H1 (cell line): ENCODE results near the gene RNF144A. TPM values are rescaled to one million over a fixed set of nuclear protein-coding genes. Genes with fewer than 3 reads are reported as not detected.

ENCODE experiments used
- CTCF ChIA-PET: fragments of 300-600 bp; sonication (Branson Sonifier 250); formaldehyde crosslinking; loops from one replicate; lab custom pipeline; 2021; ENCODE audit not compliant: partially characterized antibody; lab: Charles Lee
- POLR2A ChIA-PET: fragments of 300-600 bp; sonication (Branson Sonifier 250); formaldehyde crosslinking; loops from one replicate; lab custom pipeline; 2021; ENCODE audit warnings: inconsistent platforms; ENCODE audit not compliant: partially characterized antibody; lab: Charles Lee
- DNase-seq, 2 experiments: peaks; one replicate each; pipeline versions ENCODE4 v3.0.0 to v3.0.0-alpha.2; 2010 to 2022; ENCODE audit warnings: low spot score in 2 of 2, low read depth in 1 of 2, mixed read lengths in 1 of 2
- FAIRE-seq: peaks from 2 replicates; lab custom pipeline; 2011; peaks lifted over from hg19 to GRCh38; lab: Jason Lieb, UNC
- H2AFZ ChIP-seq: 2 replicates; pipeline ENCODE4 v1.8.1; 2012; ENCODE audit warnings: low read length, inconsistent platforms
- H2AK5ac ChIP-seq: 2 replicates; pipeline ENCODE4 v1.6.1; 2013; ENCODE audit warnings: low read depth, low read length
- H2BK120ac ChIP-seq: replicated peaks from 2 replicates; pipeline ENCODE3; 2013; ENCODE audit warnings: low read depth, low read length, inconsistent platforms
- H2BK12ac ChIP-seq: 2 replicates; pipeline ENCODE4 v1.6.1; 2013; ENCODE audit warnings: low read depth, low read length
- H2BK15ac ChIP-seq: 2 replicates; pipeline ENCODE4 v1.6.1; 2013; ENCODE audit warnings: low read length
- H2BK20ac ChIP-seq: 2 replicates; pipeline ENCODE4 v1.6.1; 2013; ENCODE audit warnings: low read length
- H2BK5ac ChIP-seq: 2 replicates; pipeline ENCODE4 v1.6.1; 2013; ENCODE audit warnings: low read depth, low read length
- H3K14ac ChIP-seq: 2 replicates; pipeline ENCODE4 v1.6.1; 2013; ENCODE audit warnings: inconsistent platforms; ENCODE audit not compliant: insufficient read length
- H3K18ac ChIP-seq: 2 replicates; pipeline ENCODE4 v1.6.1; 2013; ENCODE audit warnings: low read length; ENCODE audit errors: extremely low read depth
- H3K23ac ChIP-seq: 2 replicates; pipeline ENCODE4 v1.6.1; 2013; ENCODE audit warnings: inconsistent platforms; ENCODE audit not compliant: insufficient read length
- H3K23me2 ChIP-seq: 2 replicates; pipeline ENCODE4 v1.6.1; 2013; ENCODE audit warnings: low read depth, low read length
- H3K27ac ChIP-seq: 2 replicates; pipeline ENCODE4 v1.6.1; 2011; ENCODE audit warnings: low read depth, low read length, inconsistent platforms
- H3K27me3 ChIP-seq, 4 experiments: replicated peaks in 1 of 4; 1 replicate in 1 of 4; 2 replicates in 3 of 4; pipeline versions ENCODE4 v1.6.1 to v1.8.1; 2011 to 2013; ENCODE audit warnings: low read length in 3 of 4, mild to moderate bottlenecking in 3 of 4, inconsistent platforms in 2 of 4, mixed read lengths in 2 of 4, moderate library complexity in 1 of 4; ENCODE audit not compliant: control insufficient read depth in 3 of 4, insufficient read depth in 3 of 4; ENCODE audit errors: extremely low read depth in 1 of 4
- H3K36me3 ChIP-seq, 4 experiments: 2 replicates each; pipeline versions ENCODE4 v1.6.1 to v1.8.1; 2011 to 2013; ENCODE audit warnings: mild to moderate bottlenecking in 4 of 4, low read length in 3 of 4, moderate library complexity in 2 of 4, control low read depth in 1 of 4, inconsistent platforms in 1 of 4; ENCODE audit not compliant: insufficient read depth in 4 of 4, control insufficient read depth in 2 of 4
- H3K4ac ChIP-seq: replicated peaks from 2 replicates; pipeline ENCODE3; 2013; ENCODE audit warnings: low read length, low read depth, mixed read lengths, inconsistent platforms; ENCODE audit not compliant: insufficient read length
- H3K4me1 ChIP-seq, 4 experiments: replicated peaks in 1 of 4; 1 replicate in 1 of 4; 2 replicates in 3 of 4; pipeline versions ENCODE4 v1.6.1 to v1.8.1; 2011 to 2013; ENCODE audit warnings: low read length in 3 of 4, inconsistent platforms in 2 of 4, mixed read lengths in 1 of 4; ENCODE audit not compliant: insufficient read depth in 4 of 4, control insufficient read depth in 3 of 4
- H3K4me2 ChIP-seq, 2 experiments: 2 replicates each; pipeline versions ENCODE4 v1.6.1 to v1.8.1; 2011 to 2013; ENCODE audit warnings: low read depth in 2 of 2, low read length in 2 of 2, control low read depth in 1 of 2, inconsistent platforms in 1 of 2, mild to moderate bottlenecking in 1 of 2; ENCODE audit not compliant: insufficient read depth in 1 of 2
- H3K4me3 ChIP-seq, 4 experiments: fragments of 200-600, 300-600 bp in 1 of 4; sonication (generic), shearing (Covaris generic), sonication (Bioruptor Twin) in 1 of 4; 2 replicates each; pipeline versions ENCODE4 v1.5.1 to v1.8.1; 2011 to 2016; ENCODE audit warnings: low read length in 4 of 4, low read depth in 3 of 4, control low read depth in 2 of 4, inconsistent platforms in 2 of 4, mild to moderate bottlenecking in 2 of 4, mixed read lengths in 1 of 4, moderate library complexity in 1 of 4; ENCODE audit not compliant: insufficient read depth in 2 of 4; ENCODE audit errors: extremely low read depth in 1 of 4
- H3K56ac ChIP-seq: replicated peaks from 2 replicates; pipeline ENCODE3; 2013; ENCODE audit warnings: low read depth, mild to moderate bottlenecking, mixed read lengths, low read length, inconsistent platforms; ENCODE audit not compliant: insufficient read length
- H3K79me1 ChIP-seq: 2 replicates; pipeline ENCODE4 v1.6.1; 2013; ENCODE audit warnings: low read depth, low read length, control low read depth
- H3K79me2 ChIP-seq, 2 experiments: 2 replicates each; pipeline versions ENCODE4 v1.6.1 to v1.8.1; 2012 to 2013; ENCODE audit warnings: low read length in 2 of 2, mild to moderate bottlenecking in 2 of 2, inconsistent platforms in 1 of 2; ENCODE audit not compliant: insufficient read depth in 2 of 2, control insufficient read depth in 1 of 2
- H3K9ac ChIP-seq, 4 experiments: replicated peaks in 1 of 4; 1 replicate in 1 of 4; 2 replicates in 3 of 4; pipeline versions ENCODE4 v1.6.1 to v1.8.1; 2011 to 2013; ENCODE audit warnings: low read depth in 3 of 4, low read length in 3 of 4, control low read depth in 2 of 4, mild to moderate bottlenecking in 2 of 4, moderate library complexity in 2 of 4, inconsistent platforms in 1 of 4; ENCODE audit errors: extremely low read depth in 1 of 4
- H3K9me3 ChIP-seq, 2 experiments: 2 replicates each; pipeline versions ENCODE4 v1.6.1 to v1.8.1; 2012 to 2013; ENCODE audit warnings: mild to moderate bottlenecking in 2 of 2, moderate library complexity in 2 of 2, control low read depth in 1 of 2, inconsistent platforms in 1 of 2, low read depth in 1 of 2, low read length in 1 of 2, mixed read lengths in 1 of 2; ENCODE audit not compliant: insufficient read depth in 2 of 2
- H4K20me1 ChIP-seq, 2 experiments: replicated peaks in 1 of 2; 2 replicates each; pipeline versions ENCODE3 to v1.8.1; 2011 to 2013; ENCODE audit warnings: inconsistent platforms in 2 of 2, low read length in 2 of 2, mild to moderate bottlenecking in 1 of 2; ENCODE audit not compliant: insufficient read depth in 2 of 2, control insufficient read depth in 1 of 2
- H4K5ac ChIP-seq: 2 replicates; pipeline ENCODE4 v1.6.1; 2013; ENCODE audit warnings: low read length, low read depth, mixed read lengths, inconsistent platforms; ENCODE audit not compliant: insufficient read length
- H4K8ac ChIP-seq: 2 replicates; pipeline ENCODE4 v1.8.0; 2013; ENCODE audit warnings: mild to moderate bottlenecking, moderate library complexity, low read length, inconsistent platforms; ENCODE audit not compliant: insufficient read depth; ENCODE audit errors: extremely low read depth
- H4K91ac ChIP-seq: replicated peaks from 2 replicates; pipeline ENCODE3; 2013; ENCODE audit warnings: low read length, mixed read lengths, inconsistent platforms; ENCODE audit not compliant: insufficient read length
- ATF3 ChIP-seq: IDR thresholded peaks from 2 replicates; pipeline ENCODE4 v1.6.1; 2011; ENCODE audit warnings: low read depth, mild to moderate bottlenecking, low read length; ENCODE audit not compliant: insufficient read depth
- CHD2 ChIP-seq: IDR thresholded peaks from 2 replicates; pipeline ENCODE4 v1.6.1; 2012; ENCODE audit warnings: low read length, improper control_type of control experiment
- CTBP2 ChIP-seq: IDR thresholded peaks from 2 replicates; pipeline ENCODE4 v1.7.0; 2011; ENCODE audit warnings: borderline replicate concordance, mild to moderate bottlenecking, moderate library complexity, mixed read lengths, low read length; ENCODE audit not compliant: insufficient read depth, insufficient read length
- CTCF ChIP-seq, 3 experiments: IDR thresholded peaks; 1 replicate in 2 of 3; 2 replicates in 1 of 3; pipeline versions ENCODE4 v1.5.1 to v1.6.1; 2011; ENCODE audit warnings: low read length in 3 of 3, mild to moderate bottlenecking in 3 of 3, inconsistent platforms in 2 of 3, low read depth in 1 of 3, moderate library complexity in 1 of 3; ENCODE audit not compliant: insufficient read depth in 1 of 3; ENCODE audit errors: control extremely low read depth in 1 of 3
- EP300 ChIP-seq, 2 experiments: IDR thresholded peaks; 1 replicate in 1 of 2; 2 replicates in 1 of 2; pipeline ENCODE4 v1.6.1; 2011 to 2012; ENCODE audit warnings: low read depth in 2 of 2, low read length in 2 of 2, mild to moderate bottlenecking in 2 of 2, borderline replicate concordance in 1 of 2, inconsistent platforms in 1 of 2, moderate library complexity in 1 of 2
- GTF2F1 ChIP-seq: IDR thresholded peaks from 2 replicates; pipeline ENCODE4 v1.6.1; 2012; ENCODE audit warnings: low read depth, low read length, improper control_type of control experiment, borderline replicate concordance
- NANOG ChIP-seq: IDR thresholded peaks from 2 replicates; pipeline ENCODE4 v1.6.1; 2011; ENCODE audit warnings: low read length, low read depth, mild to moderate bottlenecking, inconsistent platforms; ENCODE audit not compliant: insufficient read depth, poor library complexity, severe bottlenecking
- RXRA ChIP-seq: IDR thresholded peaks from 2 replicates; pipeline ENCODE4 v1.6.1; 2011; ENCODE audit warnings: low read depth, mild to moderate bottlenecking, low read length, moderate library complexity; ENCODE audit not compliant: insufficient read depth
- SAP30 ChIP-seq: fragments of 300-600 bp; sonication (generic); IDR thresholded peaks from 2 replicates; pipeline ENCODE4 v1.7.1; 2012; ENCODE audit warnings: low read length, moderate library complexity, mild to moderate bottlenecking, inconsistent platforms; ENCODE audit not compliant: insufficient read depth, insufficient replicate concordance
- WGBS, 2 experiments: shearing (Covaris generic) in 1 of 2; methylation state at CpG; one replicate each; pipeline versions ENCODE4 v1.1.6 to v1.1.7; 2013 to 2015; ENCODE audit warnings: low lambda C conversion rate in 2 of 2, mixed read lengths in 2 of 2, inconsistent platforms in 1 of 2, low coverage in 1 of 2, missing lambda C conversion rate in 1 of 2; ENCODE audit not compliant: insufficient replicate concordance in 2 of 2, insufficient coverage in 1 of 2, insufficient read length in 1 of 2; ENCODE audit errors: extremely low coverage in 1 of 2, missing lambda C conversion rate in 1 of 2; 5-methylcytosine and 5-hydroxymethylcytosine counted together
- polyA plus RNA-seq, 7 experiments: library from polyadenylated mRNA; depleted of rRNA in 3 of 7; stranded (reverse) in 5 of 7; unstranded in 2 of 7; fragments of >200 nt in 5 of 7; fragments of 200-250 nt in 2 of 7; gene quantifications; 1 replicate in 5 of 7; 2 replicates in 1 of 7; 4 replicates in 1 of 7; pipeline versions ENCODE4 v1.2.1 to v1.2.3, GENCODE V29; 2011 to 2013; ENCODE audit warnings: missing spikeins in 2 of 7, mixed read lengths in 2 of 7
- total RNA-seq: library from RNA; stranded (reverse); fragmentation: NEBNext Ultra II Directional; extraction: Animal tissue kit (Norgen Biotek cat#: 25700); gene quantifications from 2 replicates; pipeline ENCODE4 v1.2.1, GENCODE V29; 2021

RNF144A gene
- total and polyA plus RNA-seq, 2 of the 8 experiments (the other 6 are each of a cell fraction or from before 2014, with no cell fraction given) = 14.0 to 15.0 TPM

GRCh38 chr2:6924924-6925409 lies 7.8 kb downstream of the RNF144A start:
- no peak overlapping the region for H2BK5ac ChIP-seq
- peaks cover 0 to 12% of the 10 kb centered on the region in 2 experiments for H4K20me1 ChIP-seq
- no peak overlapping the region for H2BK120ac ChIP-seq
- no peak overlapping the region for H3K4me3 ChIP-seq
- FAIRE-seq (no peak), DNase-seq (no peak)
- no peak overlapping the region for H3K4me2 ChIP-seq
- ChIA-PET CTCF (interaction anchor here (2.8 kb wide), 1 partner anchor 28 kb away, joined by 7 read pairs; no protein-coding TSS in a partner anchor), POLR2A (no interaction called here)
- H3K27me3 ChIP-seq = no peaks in the 10 kb centered on the region
- H4K5ac ChIP-seq = no peak overlapping the region
- H3K4ac ChIP-seq = no peak overlapping the region
- peaks cover under 1 to 3% (median 3%) of the 10 kb centered on the region in 4 experiments; a peak in 6 of 7 replicates for H3K4me1 ChIP-seq
- WGBS, 2 experiments = 92% methylated on average over 7 of the region's 7 CpGs; no CpG with 5 or more reads in 1 of the 2 experiments
- no peak overlapping the region for H2AFZ ChIP-seq
- H4K91ac ChIP-seq = no peak overlapping the region
- H3K56ac ChIP-seq = no peak overlapping the region
- H3K27ac ChIP-seq = no peak overlapping the region
- H3K9me3 ChIP-seq = no peaks in the 10 kb centered on the region
- H2BK20ac ChIP-seq = no peak overlapping the region
- no peak overlapping the region for H3K18ac ChIP-seq
- H3K36me3 ChIP-seq = no peaks in the 10 kb centered on the region; a peak in 1 of 8 replicates
- H3K23me2 ChIP-seq = no peaks in the 10 kb centered on the region
- peaks cover 7% of the 10 kb centered on the region; the same call in 1 of the 2 replicates for H3K79me1 ChIP-seq
- H2BK12ac ChIP-seq = no peak overlapping the region
- H2AK5ac ChIP-seq = no peak overlapping the region
- H3K23ac ChIP-seq = no peak overlapping the region
- no peak overlapping the region for H4K8ac ChIP-seq
- H2BK15ac ChIP-seq = no peak overlapping the region
- peaks cover 0 to 20% of the 10 kb centered on the region in 2 experiments; a peak in 2 of 4 replicates for H3K79me2 ChIP-seq
- no peak overlapping the region for H3K14ac ChIP-seq
- no peak overlapping the region for H3K9ac ChIP-seq
- no peak for TF ChIP-seq EP300 (IDR thresholded peaks at IDR 0.05; ENCODE audit: borderline replicate concordance in 1 of 2, low read depth in 2 of 2, low read length in 2 of 2)
- TF ChIP-seq ATF3 = no peak
- no peak for TF ChIP-seq GTF2F1
- TF ChIP-seq CTBP2 = no peak
- no peak for TF ChIP-seq SAP30
- TF ChIP-seq CTCF (IDR thresholded peaks at IDR 0.05; ENCODE audit: control extremely low read depth in 1 of 3, insufficient read depth in 1 of 3, low read depth in 1 of 3, low read length in 3 of 3) = no peak
- TF ChIP-seq CHD2 = no peak
- TF ChIP-seq NANOG = no peak
- no peak for TF ChIP-seq RXRA
